GM12801 (cell line): ENCODE results near the gene TMEM269.

Experiments
- CTCF ChIP-seq: IDR thresholded peaks from one replicate; pipeline ENCODE4 v1.5.1; 2011; ENCODE audit warnings: control low read depth; ENCODE audit not compliant: insufficient read length; ENCODE audit errors: extremely low read depth

TMEM269 gene

GRCh38 chr1:42748461-42749410, 36.1 kb upstream of the TMEM269 start:
- TF ChIP-seq CTCF: no peak

- no peak for TF ChIP-seq CTCF
Measured at GRCh38 chr1:42750041-42750440, 34.8 kb upstream of the TMEM269 start.

- no peak for TF ChIP-seq CTCF
Measured at GRCh38 chr1:42752284-42752683, 32.5 kb upstream of the TMEM269 start.

GRCh38 chr1:42753070-42753469, 31.7 kb upstream of the TMEM269 start:
- no peak for TF ChIP-seq CTCF

- no peak for TF ChIP-seq CTCF
Measured at GRCh38 chr1:42756956-42757891, 27.6 kb upstream of the TMEM269 start.

GRCh38 chr1:42757892-42758275, 26.9 kb upstream of the TMEM269 start:
- no peak for TF ChIP-seq CTCF

- TF ChIP-seq CTCF: no peak
Measured at GRCh38 chr1:42758641-42759040, 26.1 kb upstream of the TMEM269 start.
